ENCODE data around the gene ASCC3. TPM values are rescaled to one million over a fixed set of nuclear protein-coding genes. Genes with fewer than 3 reads are reported as not detected.

Gene ASCC3
- total and polyA plus RNA-seq, 2 donors (not counting 3 experiments of a cell fraction or from before 2014, with no cell fraction given) = 15.7 to 57.2 TPM

DNA sequence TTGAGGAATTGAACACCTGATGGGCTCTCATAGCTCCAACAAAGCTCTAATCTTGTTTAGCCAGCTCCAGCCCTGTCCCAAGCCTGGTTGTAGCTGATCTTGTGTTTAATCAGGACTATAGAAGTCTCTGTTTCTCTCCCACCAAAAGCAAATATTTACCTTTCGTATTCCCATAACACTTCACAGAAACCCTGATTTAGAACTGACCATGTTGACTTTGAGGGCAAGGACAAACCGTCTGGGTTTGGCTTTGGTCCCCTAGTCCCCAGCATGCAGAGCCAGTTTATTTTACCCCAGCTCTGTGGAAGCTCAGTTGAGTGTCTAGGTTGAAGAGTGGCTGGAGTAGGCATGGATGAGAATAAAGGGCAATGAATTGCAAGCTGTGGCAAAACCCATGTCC, 398.4 kb downstream of the ASCC3 start:
- Histone ChIP-seq H3K4me2 (ENCODE audit: insufficient read depth, low read length) (no peak overlapping the region), H3K4me1 (ENCODE audit: control insufficient read depth, extremely low read depth, insufficient read depth, low read length) (no peaks in the 10 kb centered on the region), H3K79me2 (ENCODE audit: control insufficient read depth, insufficient read depth, low read length) (no peaks in the 10 kb centered on the region), H3K27ac (ENCODE audit: insufficient read depth, low read depth, low read length) (no peak overlapping the region), H3K4me3 (replicated peaks in 1 of 3; ENCODE audit: insufficient read depth in 1 of 3, low read depth in 1 of 3, low read length in 3 of 3) (no peak overlapping the region), H3K9me3 (replicated peaks; ENCODE audit: control insufficient read depth, insufficient read depth, low read length) (no peaks in the 10 kb centered on the region), H3K36me3 (ENCODE audit: control insufficient read depth in 2 of 2, extremely low read depth in 1 of 2, insufficient read depth in 2 of 2, low read length in 2 of 2) (no peaks in the 10 kb centered on the region), H4K20me1 (replicated peaks; ENCODE audit: control insufficient read depth, extremely low read depth, insufficient read depth, low read length) (no peaks in the 10 kb centered on the region), H2AFZ (ENCODE audit: low read depth, low read length) (no peak overlapping the region), H3K27me3 (ENCODE audit: control insufficient read depth in 2 of 2, insufficient read depth in 2 of 2, low read length in 2 of 2) (peaks cover 4 to 10% of the 10 kb centered on the region in 2 experiments), H3K9ac (replicated peaks; ENCODE audit: extremely low read depth, insufficient read depth, low read length) (no peak overlapping the region), H3K9me1 (replicated peaks; ENCODE audit: control insufficient read depth, extremely low read depth, insufficient read depth, low read length) (no peaks in the 10 kb centered on the region)
- DNase-seq (ENCODE audit: low read depth, low spot score) = no peak
- intact Hi-C loops (cut with micrococcal nuclease) = loop anchor here (5.0 kb wide), 1 partner anchor 90 kb away; no protein-coding TSS in a partner anchor
- FAIRE-seq = no peak
- no TSS peak for BruUV-seq (replicated peaks)
- dilution Hi-C loops (cut with MboI; ENCODE audit: extremely low pct_ligation_motif_present, low sequenced_read_pairs) = no loop called here
- ChIA-PET CTCF (interaction anchor here (0.7 to 5.3 kb wide), 9 partner anchors 8 to 615 kb away, joined by 3 to 86 read pairs (median 4); no protein-coding TSS in a partner anchor), POLR2A (no interaction called here)
- no peak for TF ChIP-seq EZH2 (IDR thresholded peaks at IDR 0.05; ENCODE audit: borderline replicate concordance, low read depth, low read length, severe bottlenecking)
- TF ChIP-seq, protein P1, sequence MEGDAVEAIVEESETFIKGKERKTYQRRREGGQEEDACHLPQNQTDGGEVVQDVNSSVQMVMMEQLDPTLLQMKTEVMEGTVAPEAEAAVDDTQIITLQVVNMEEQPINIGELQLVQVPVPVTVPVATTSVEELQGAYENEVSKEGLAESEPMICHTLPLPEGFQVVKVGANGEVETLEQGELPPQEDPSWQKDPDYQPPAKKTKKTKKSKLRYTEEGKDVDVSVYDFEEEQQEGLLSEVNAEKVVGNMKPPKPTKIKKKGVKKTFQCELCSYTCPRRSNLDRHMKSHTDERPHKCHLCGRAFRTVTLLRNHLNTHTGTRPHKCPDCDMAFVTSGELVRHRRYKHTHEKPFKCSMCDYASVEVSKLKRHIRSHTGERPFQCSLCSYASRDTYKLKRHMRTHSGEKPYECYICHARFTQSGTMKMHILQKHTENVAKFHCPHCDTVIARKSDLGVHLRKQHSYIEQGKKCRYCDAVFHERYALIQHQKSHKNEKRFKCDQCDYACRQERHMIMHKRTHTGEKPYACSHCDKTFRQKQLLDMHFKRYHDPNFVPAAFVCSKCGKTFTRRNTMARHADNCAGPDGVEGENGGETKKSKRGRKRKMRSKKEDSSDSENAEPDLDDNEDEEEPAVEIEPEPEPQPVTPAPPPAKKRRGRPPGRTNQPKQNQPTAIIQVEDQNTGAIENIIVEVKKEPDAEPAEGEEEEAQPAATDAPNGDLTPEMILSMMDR (IDR thresholded peaks at IDR 0.05; ENCODE audit: extremely low read depth in 1 of 2, insufficient read depth in 1 of 2, low read depth in 1 of 2, low read length in 2 of 2) = no peak
- TF ChIP-seq, protein P2, sequence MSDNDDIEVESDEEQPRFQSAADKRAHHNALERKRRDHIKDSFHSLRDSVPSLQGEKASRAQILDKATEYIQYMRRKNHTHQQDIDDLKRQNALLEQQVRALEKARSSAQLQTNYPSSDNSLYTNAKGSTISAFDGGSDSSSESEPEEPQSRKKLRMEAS (IDR thresholded peaks at IDR 0.05; ENCODE audit: insufficient read depth, insufficient read length) = no peak
- no peak for TF ChIP-seq GATA2 (IDR thresholded peaks at IDR 0.05; ENCODE audit: insufficient read depth, insufficient read length, low read depth, low read length)
- no peak for TF ChIP-seq POLR2A (IDR thresholded peaks at IDR 0.05; ENCODE audit: low read depth, low read length)
- no peak for TF ChIP-seq JUN (IDR thresholded peaks at IDR 0.05; ENCODE audit: borderline replicate concordance, insufficient read depth, insufficient read length, low read depth)
- TF ChIP-seq FOS (IDR thresholded peaks at IDR 0.05; ENCODE audit: borderline replicate concordance, insufficient read depth, low read length) = no peak
- no peak for TF ChIP-seq MYC (IDR thresholded peaks at IDR 0.05; ENCODE audit: low read depth, low read length)
- no peak for TF ChIP-seq POLR2AphosphoS5 (IDR thresholded peaks at IDR 0.05; ENCODE audit: insufficient read depth, low read depth, low read length)
